Mammary epithelial cell (primary cell): ENCODE results near the gene UQCRC1.

Experiments
- CTCF ChIP-seq, 2 donors: IDR thresholded peaks in 1 of 2; conservative IDR thresholded peaks in 1 of 2; 2 replicates each; pipeline ENCODE4 v1.5.1; 2011 to 2012; ENCODE audit warnings: inconsistent platforms in 2 of 2, low read length in 2 of 2, mild to moderate bottlenecking in 2 of 2, control low read depth in 1 of 2, low read depth in 1 of 2; ENCODE audit not compliant: insufficient read depth in 1 of 2; ENCODE audit errors: extremely low read depth in 1 of 2
- EZH2 ChIP-seq: IDR thresholded peaks from 2 replicates; pipeline ENCODE4 v1.6.1; 2012; ENCODE audit warnings: low read length, inconsistent platforms, borderline replicate concordance

GRCh38 chr3:48560648-48561018, 48.8 kb downstream of the UQCRC1 start:
- TF ChIP-seq CTCF (conservative IDR thresholded peaks at IDR 0.05 in 1 of 2, IDR thresholded peaks at IDR 0.05 in 1 of 2; ENCODE audit: extremely low read depth in 1 of 2, insufficient read depth in 1 of 2, low read depth in 1 of 2, low read length in 2 of 2) (no peak), EZH2 (no peak)
